ENCODE data around the gene TSPAN15. TPM values are rescaled to one million over a fixed set of nuclear protein-coding genes. Genes with fewer than 3 reads are reported as not detected.

TSPAN15 gene
- total RNA-seq, 2 donors from 2014 or later: 4.7 to 9.9 TPM

DNA sequence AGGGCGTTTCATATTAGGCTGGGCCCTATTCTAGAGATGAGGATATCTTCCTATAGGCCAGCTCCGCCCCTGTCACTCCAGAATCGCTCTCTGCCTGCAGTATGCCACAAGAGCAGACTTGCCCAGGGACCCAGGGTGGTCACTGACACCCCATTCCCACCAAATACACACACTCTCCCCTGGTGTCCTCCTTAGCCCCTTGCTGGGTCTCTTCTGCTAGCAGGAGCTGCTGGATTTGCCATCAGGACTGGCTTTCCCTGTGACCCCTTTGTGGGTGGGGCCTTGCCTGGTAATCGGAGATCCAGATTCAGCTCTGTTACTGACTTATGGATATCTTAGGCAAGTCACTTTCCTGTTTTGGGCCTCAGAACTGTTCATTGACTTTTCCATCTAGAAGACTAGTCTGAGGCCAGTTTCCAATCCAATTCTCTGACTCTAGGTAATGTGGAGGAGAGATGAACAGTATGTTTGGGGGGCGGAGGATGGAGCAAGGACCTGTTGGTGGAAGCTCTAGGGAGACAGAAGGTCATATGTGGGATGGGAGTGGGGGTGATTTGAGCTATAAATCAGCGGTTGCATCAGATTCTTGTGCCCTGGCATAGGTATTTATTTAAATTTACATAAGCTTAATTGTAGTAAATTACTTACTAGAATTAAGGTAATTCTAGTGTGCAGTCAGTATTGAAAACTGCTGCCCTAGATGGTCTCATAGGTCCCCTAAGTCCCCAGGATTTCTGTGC lies 1.6 kb downstream of the TSPAN15 start:
- H3K4me3 ChIP-seq: no peak overlapping the region
- H3K27me3 ChIP-seq (replicated peaks; ENCODE audit: insufficient read depth): no peaks in the 10 kb centered on the region
- no peak for ATAC-seq (ENCODE audit: insufficient number of reproducible peaks, low FRiP score, low read depth)
- H3K9me3 ChIP-seq: no peaks in the 10 kb centered on the region
- TF ChIP-seq, protein P1, sequence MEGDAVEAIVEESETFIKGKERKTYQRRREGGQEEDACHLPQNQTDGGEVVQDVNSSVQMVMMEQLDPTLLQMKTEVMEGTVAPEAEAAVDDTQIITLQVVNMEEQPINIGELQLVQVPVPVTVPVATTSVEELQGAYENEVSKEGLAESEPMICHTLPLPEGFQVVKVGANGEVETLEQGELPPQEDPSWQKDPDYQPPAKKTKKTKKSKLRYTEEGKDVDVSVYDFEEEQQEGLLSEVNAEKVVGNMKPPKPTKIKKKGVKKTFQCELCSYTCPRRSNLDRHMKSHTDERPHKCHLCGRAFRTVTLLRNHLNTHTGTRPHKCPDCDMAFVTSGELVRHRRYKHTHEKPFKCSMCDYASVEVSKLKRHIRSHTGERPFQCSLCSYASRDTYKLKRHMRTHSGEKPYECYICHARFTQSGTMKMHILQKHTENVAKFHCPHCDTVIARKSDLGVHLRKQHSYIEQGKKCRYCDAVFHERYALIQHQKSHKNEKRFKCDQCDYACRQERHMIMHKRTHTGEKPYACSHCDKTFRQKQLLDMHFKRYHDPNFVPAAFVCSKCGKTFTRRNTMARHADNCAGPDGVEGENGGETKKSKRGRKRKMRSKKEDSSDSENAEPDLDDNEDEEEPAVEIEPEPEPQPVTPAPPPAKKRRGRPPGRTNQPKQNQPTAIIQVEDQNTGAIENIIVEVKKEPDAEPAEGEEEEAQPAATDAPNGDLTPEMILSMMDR (IDR thresholded peaks at IDR 0.05): no peak
- H3K4me1 ChIP-seq (ENCODE audit: control insufficient read depth in 1 of 2, low read depth in 2 of 2): peaks cover 0 to 10% of the 10 kb centered on the region in 2 donors
- no peak for DNase-seq (ENCODE audit: low spot score)
- no peak overlapping the region for H3K27ac ChIP-seq
- H3K36me3 ChIP-seq: no peaks in the 10 kb centered on the region

DNA sequence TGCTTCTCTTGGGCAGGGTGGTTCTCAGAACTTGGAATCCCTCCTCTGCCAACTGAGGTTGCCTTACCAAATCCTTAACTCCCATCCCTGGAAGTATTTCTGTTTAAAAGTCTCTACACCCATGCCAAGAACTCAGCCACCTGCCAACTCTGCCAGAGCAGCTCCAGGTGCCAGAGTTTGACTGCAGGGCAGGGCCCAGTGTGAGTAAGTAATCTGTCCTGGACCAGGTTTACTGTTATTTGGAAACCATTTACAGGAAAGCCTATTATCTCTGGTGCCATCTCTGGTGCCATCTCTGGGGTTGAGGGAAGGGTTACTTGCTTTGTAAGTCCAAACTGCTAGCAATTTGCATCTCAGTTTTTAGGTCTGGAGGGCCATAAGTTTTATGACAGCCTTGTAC lies 2.5 kb downstream of the TSPAN15 start:
- peaks cover 0 to 10% of the 10 kb centered on the region in 2 donors for H3K4me1 ChIP-seq (ENCODE audit: control insufficient read depth in 1 of 2, low read depth in 2 of 2)
- TF ChIP-seq, protein P1 (IDR thresholded peaks at IDR 0.05): no peak
- DNase-seq (ENCODE audit: low spot score) (no peak), ATAC-seq (ENCODE audit: insufficient number of reproducible peaks, low FRiP score, low read depth) (no peak)
- no peaks in the 10 kb centered on the region for H3K27me3 ChIP-seq (replicated peaks; ENCODE audit: insufficient read depth)
- no peaks in the 10 kb centered on the region for H3K36me3 ChIP-seq
- no peak overlapping the region for H3K4me3 ChIP-seq
- H3K27ac ChIP-seq: no peak overlapping the region
- H3K9me3 ChIP-seq: no peaks in the 10 kb centered on the region

DNA sequence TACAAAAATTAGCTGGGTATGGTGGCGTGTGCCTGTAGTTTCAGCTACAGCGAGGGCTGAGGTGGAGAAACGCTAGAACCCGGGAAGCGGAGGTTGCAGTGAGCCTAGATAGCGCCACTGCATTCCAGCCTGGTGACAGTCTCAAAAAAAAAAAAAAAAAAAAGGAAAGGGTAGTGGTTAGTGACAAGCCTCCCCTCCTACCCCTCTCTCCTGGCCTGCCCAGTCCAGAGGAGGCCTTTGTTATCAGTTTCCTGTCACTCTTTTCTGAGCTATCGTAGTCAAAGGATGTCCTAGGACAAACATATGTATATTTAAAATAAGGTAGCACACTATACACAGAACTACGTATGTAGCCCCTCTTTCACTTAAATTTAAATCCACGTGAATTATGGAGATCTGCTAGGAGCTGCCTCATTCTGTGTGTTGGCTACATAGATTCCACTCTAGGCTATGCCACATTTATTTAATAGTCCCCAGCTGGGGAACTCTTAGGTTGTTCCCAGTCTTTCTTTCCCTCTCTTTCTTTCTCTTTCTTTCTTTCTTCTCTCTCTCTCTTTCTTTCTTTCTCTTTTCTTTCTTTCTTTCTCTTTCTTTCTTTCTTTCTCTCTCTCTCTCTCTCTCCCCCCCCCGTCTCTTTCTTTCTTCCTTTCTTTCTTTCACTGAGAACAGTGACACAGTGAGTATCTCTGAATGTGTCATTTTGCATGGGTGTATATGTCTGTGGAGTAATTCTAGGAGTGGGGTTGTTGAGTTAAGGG lies 3.9 kb downstream of the TSPAN15 start:
- Histone ChIP-seq H3K36me3 (no peaks in the 10 kb centered on the region), H3K4me1 (ENCODE audit: control insufficient read depth in 1 of 2, low read depth in 2 of 2) (peaks cover 0 to 10% of the 10 kb centered on the region in 2 donors)
- no peak for ATAC-seq (ENCODE audit: insufficient number of reproducible peaks, low FRiP score, low read depth)

DNA sequence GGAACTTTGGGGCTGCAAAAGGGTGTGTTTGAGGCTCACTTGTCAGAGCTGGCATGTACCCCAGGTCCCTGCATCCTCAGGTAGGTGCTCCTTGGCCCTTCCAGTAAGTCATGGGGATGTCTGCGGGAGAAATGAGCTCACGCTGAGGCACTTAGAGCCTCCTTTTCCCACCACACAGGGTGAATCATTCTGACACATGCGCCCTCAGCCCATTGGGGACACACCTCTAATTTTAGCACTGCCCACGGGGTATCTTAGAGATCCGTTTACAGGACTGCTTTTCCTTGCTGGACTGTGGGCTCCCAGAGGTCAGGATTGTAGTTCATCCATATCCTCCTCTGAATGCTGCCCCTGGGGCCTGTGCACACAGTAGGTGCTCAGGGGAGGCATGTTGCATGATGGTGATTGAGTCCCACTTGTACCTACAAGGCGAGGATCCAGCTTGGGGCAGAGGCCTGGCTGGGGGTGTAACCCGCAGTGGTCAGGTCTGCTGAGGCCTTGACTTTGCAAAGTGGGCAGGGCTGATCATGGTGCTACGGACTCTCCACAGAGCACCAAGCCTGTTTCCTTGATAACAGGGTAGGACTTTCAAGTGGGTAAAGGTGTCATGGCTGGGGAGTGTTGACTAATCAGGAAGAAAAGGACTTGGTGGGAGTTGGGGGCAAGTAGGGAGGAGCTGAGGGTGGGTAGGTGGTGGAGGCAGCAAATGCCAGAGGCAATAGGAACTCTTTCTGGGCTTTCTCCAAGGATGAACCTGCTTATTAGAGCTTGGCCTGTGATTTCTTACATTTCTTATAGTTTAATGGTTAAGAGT lies 5.8 kb downstream of the TSPAN15 start:
- Histone ChIP-seq H3K4me3 (no peak overlapping the region), H3K4me1 (ENCODE audit: control insufficient read depth in 1 of 2, low read depth in 2 of 2) (peaks cover 0 to under 1% of the 10 kb centered on the region in 2 donors), H3K36me3 (no peaks in the 10 kb centered on the region), H3K27ac (no peak overlapping the region), H3K27me3 (replicated peaks; ENCODE audit: insufficient read depth) (no peaks in the 10 kb centered on the region), H3K9me3 (no peaks in the 10 kb centered on the region)
- no peak for ATAC-seq (ENCODE audit: insufficient number of reproducible peaks, low FRiP score, low read depth)
- DNase-seq (ENCODE audit: low spot score): no peak
- TF ChIP-seq, protein P1 (IDR thresholded peaks at IDR 0.05): no peak

More for the DNA sequence above, 3.9 kb downstream of the TSPAN15 start:
- Histone ChIP-seq H3K27ac (no peak overlapping the region), H3K9me3 (no peaks in the 10 kb centered on the region), H3K4me3 (no peak overlapping the region), H3K27me3 (replicated peaks; ENCODE audit: insufficient read depth) (no peaks in the 10 kb centered on the region)
- TF ChIP-seq, protein P1 (IDR thresholded peaks at IDR 0.05): no peak
- DNase-seq (ENCODE audit: low spot score): no peak
